B cell (primary cell): ENCODE results near the gene SAMD7.

ENCODE experiments used
- EZH2 ChIP-seq: IDR thresholded peaks from 2 replicates; pipeline ENCODE4 v1.6.1; 2012; ENCODE audit warnings: borderline replicate concordance, low read depth, mild to moderate bottlenecking, moderate library complexity, low read length; ENCODE audit not compliant: insufficient read depth, poor library complexity, severe bottlenecking
- TF ChIP-seq, protein P1 (sequence below): fragments of 200-600 bp; IDR thresholded peaks from one replicate; pipeline ENCODE4 v1.8.0; 2022; ENCODE audit warnings: antibody characterized with exemption, mild to moderate bottlenecking

DNA sequence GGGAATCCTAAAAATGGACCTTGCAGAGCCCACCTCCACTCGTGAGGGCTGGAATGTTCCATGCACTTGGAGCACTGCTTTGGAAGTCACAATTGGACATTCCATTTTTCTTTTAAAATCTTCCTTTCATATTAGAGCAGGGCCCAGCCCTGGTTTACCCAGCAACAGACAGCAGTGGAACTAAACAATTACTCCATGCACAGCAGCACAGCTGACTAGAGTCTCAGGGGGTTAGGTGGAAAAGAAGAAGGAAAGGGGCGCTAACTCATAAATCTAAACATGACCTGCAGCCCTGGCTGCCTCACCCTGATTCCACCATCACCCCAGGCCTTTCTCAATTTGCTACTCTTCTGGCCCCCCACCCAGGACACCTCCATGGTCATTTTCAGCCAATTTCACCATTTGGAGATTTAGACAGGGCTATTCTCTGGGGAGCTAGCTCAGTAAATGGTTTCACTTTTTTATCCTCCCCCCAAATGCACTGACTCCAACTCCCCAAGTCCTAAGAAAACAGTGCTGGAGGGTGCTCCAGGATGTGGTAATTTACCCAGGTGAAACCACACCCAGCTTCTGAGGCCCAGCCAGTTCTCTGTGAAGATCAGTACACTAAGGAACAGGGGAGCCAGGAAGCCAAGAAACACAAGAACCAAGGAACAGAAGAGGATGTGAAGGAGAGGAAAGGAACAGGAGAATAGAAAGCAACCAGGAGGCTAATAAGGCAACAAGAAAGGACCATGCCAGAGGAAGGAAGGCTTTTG, 40.1 kb upstream of the SAMD7 start:
- TF ChIP-seq, protein P1, sequence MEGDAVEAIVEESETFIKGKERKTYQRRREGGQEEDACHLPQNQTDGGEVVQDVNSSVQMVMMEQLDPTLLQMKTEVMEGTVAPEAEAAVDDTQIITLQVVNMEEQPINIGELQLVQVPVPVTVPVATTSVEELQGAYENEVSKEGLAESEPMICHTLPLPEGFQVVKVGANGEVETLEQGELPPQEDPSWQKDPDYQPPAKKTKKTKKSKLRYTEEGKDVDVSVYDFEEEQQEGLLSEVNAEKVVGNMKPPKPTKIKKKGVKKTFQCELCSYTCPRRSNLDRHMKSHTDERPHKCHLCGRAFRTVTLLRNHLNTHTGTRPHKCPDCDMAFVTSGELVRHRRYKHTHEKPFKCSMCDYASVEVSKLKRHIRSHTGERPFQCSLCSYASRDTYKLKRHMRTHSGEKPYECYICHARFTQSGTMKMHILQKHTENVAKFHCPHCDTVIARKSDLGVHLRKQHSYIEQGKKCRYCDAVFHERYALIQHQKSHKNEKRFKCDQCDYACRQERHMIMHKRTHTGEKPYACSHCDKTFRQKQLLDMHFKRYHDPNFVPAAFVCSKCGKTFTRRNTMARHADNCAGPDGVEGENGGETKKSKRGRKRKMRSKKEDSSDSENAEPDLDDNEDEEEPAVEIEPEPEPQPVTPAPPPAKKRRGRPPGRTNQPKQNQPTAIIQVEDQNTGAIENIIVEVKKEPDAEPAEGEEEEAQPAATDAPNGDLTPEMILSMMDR: no peak
- TF ChIP-seq EZH2: no peak
